HCT116 (cell line): Measurements from ENCODE around the gene EIF4E2. TPM values are rescaled to one million over a fixed set of nuclear protein-coding genes. Genes with fewer than 3 reads are reported as not detected.
A peak's percentile ranks its signal among the peaks of the same experiment; 100 is the strongest.

Experiments used
- ATAC-seq: fragments of 200-7000 bp; cut with Tn5 transposase; 2 replicates; pipeline ENCODE4 v1.9.1; 2020; ENCODE audit warnings: mild to moderate bottlenecking, moderate library complexity
- BruUV-seq: library from RNA; stranded (reverse); fragments of 400-500 nt; replicated peaks from 2 replicates; lab custom pipeline; 2021; lab: Mats Ljungman, UMichigan
- CTCF ChIA-PET: fragments of 300-600 bp; sonication (Branson Sonifier 250); formaldehyde crosslinking; loops from one replicate; lab custom pipeline; 2021; ENCODE audit warnings: antibody characterized with exemption; lab: Charles Lee
- POLR2A ChIA-PET: fragments of 300-600, 350-600 bp; sonication (Branson Sonifier 250); formaldehyde crosslinking; loops from one replicate; lab custom pipeline; 2021; ENCODE audit warnings: antibody characterized with exemption; lab: Charles Lee
- RAD21 ChIA-PET, 2 experiments: fragments of 300-600 bp; sonication (Branson Sonifier 250); formaldehyde crosslinking; loops; one replicate each; lab custom pipeline; 2023; ENCODE audit warnings: low total read pairs in 2 of 2; ENCODE audit not compliant: uncharacterized antibody in 2 of 2, unreplicated experiment in 2 of 2, low non-redundant PET in 1 of 2; lab: Charles Lee
- DNase-seq: peaks from one replicate; pipeline ENCODE4 v3.0.0-alpha.2; 2010; ENCODE audit warnings: low read depth, low spot score
- H2AFZ ChIP-seq: fragments of 200-600 bp; shearing (Covaris generic), sonication (generic); 2 replicates; pipeline ENCODE4 v1.6.1; 2017; ENCODE audit warnings: low read depth, mixed run types, mixed read lengths, antibody characterized with exemption, low read length; ENCODE audit not compliant: poor library complexity, severe bottlenecking
- H3K27ac ChIP-seq: 2 replicates; pipeline ENCODE4 v1.5.1; 2012; ENCODE audit warnings: low read depth, low read length
- H3K27me3 ChIP-seq: fragments of 200-600 bp; sonication (generic); 2 replicates; pipeline ENCODE4 v1.6.1; 2016; ENCODE audit warnings: mixed run types, low read length, mixed read lengths; ENCODE audit not compliant: insufficient read depth
- H3K36me3 ChIP-seq, 2 experiments: fragments of 200-500 bp in 1 of 2; fragments of 200-600 bp in 1 of 2; sonication (Bioruptor generic) in 1 of 2; sonication (generic) in 1 of 2; 2 replicates each; pipeline versions ENCODE4 v1.5.1 to v1.6.1; 2014 to 2016; ENCODE audit warnings: low read length in 2 of 2, inconsistent platforms in 1 of 2, mixed read lengths in 1 of 2, mixed run types in 1 of 2; ENCODE audit not compliant: insufficient read depth in 2 of 2, control insufficient read depth in 1 of 2
- H3K4me1 ChIP-seq, 2 experiments: fragments of 200-600 bp in 1 of 2; sonication (generic) in 1 of 2; 2 replicates each; pipeline versions ENCODE4 v1.5.1 to v1.6.1; 2012 to 2017; ENCODE audit warnings: low read length in 2 of 2, inconsistent platforms in 1 of 2, mild to moderate bottlenecking in 1 of 2, mixed read lengths in 1 of 2, mixed run types in 1 of 2, moderate library complexity in 1 of 2; ENCODE audit not compliant: insufficient read depth in 2 of 2, control insufficient read depth in 1 of 2
- H3K4me2 ChIP-seq: fragments of 200-600 bp; sonication (generic); 2 replicates; pipeline ENCODE4 v1.6.1; 2017; ENCODE audit warnings: mixed run types, low read length, mixed read lengths
- H3K4me3 ChIP-seq, 2 experiments: fragments of 200-600 bp in 1 of 2; sonication (generic) in 1 of 2; replicated peaks in 1 of 2; 2 replicates each; pipeline ENCODE4 v1.5.1; 2011 to 2016; ENCODE audit warnings: low read length in 2 of 2, control low read depth in 1 of 2, low read depth in 1 of 2, mild to moderate bottlenecking in 1 of 2, mixed read lengths in 1 of 2, mixed run types in 1 of 2
- H3K79me2 ChIP-seq: fragments of 200-600 bp; sonication (generic); 2 replicates; pipeline ENCODE4 v1.6.1; 2017; ENCODE audit warnings: mild to moderate bottlenecking, mixed run types, low read length, moderate library complexity, mixed read lengths; ENCODE audit not compliant: insufficient read depth
- H3K9ac ChIP-seq: fragments of 200-600 bp; sonication (generic); 2 replicates; pipeline ENCODE4 v1.6.1; 2016; ENCODE audit warnings: low read length, mixed read lengths
- H3K9me2 ChIP-seq: fragments of 200-600 bp; sonication (generic), shearing (Covaris generic); 2 replicates; pipeline ENCODE4 v1.6.1; 2017; ENCODE audit warnings: mixed run types, mild to moderate bottlenecking, moderate library complexity; ENCODE audit not compliant: insufficient read depth
- H3K9me3 ChIP-seq, 2 experiments: fragments of 200-500 bp in 1 of 2; fragments of 200-600 bp in 1 of 2; sonication (Bioruptor generic) in 1 of 2; sonication (generic) in 1 of 2; 2 replicates each; pipeline ENCODE4 v1.6.1; 2014 to 2017; ENCODE audit warnings: low read length in 2 of 2, mixed read lengths in 2 of 2, inconsistent platforms in 1 of 2, low read depth in 1 of 2, mild to moderate bottlenecking in 1 of 2, mixed run types in 1 of 2, moderate library complexity in 1 of 2; ENCODE audit not compliant: control insufficient read depth in 1 of 2, insufficient read depth in 1 of 2
- H4K20me1 ChIP-seq: fragments of 200-600 bp; sonication (generic), shearing (Covaris generic); 2 replicates; pipeline ENCODE4 v1.6.1; 2017; ENCODE audit warnings: mixed run types, mild to moderate bottlenecking, moderate library complexity; ENCODE audit not compliant: insufficient read depth
- CTCF ChIP-seq, 3 experiments: fragments of 200-600 bp in 1 of 3; sonication (generic) in 1 of 3; IDR thresholded peaks in 2 of 3; conservative IDR thresholded peaks in 1 of 3; 2 replicates each; pipeline ENCODE4 v1.5.1; 2012 to 2017; ENCODE audit warnings: low read depth in 2 of 3, low read length in 2 of 3, antibody characterized with exemption in 1 of 3, borderline replicate concordance in 1 of 3, control low read depth in 1 of 3, mild to moderate bottlenecking in 1 of 3, mixed read lengths in 1 of 3, mixed run types in 1 of 3, moderate library complexity in 1 of 3; ENCODE audit not compliant: insufficient read depth in 1 of 3
- EGR1 ChIP-seq: IDR thresholded peaks from 2 replicates; pipeline ENCODE4 v1.6.1; 2012; ENCODE audit warnings: low read depth
- RAD21 ChIP-seq: IDR thresholded peaks from 2 replicates; pipeline ENCODE4 v1.6.1; 2012; ENCODE audit warnings: low read depth, mild to moderate bottlenecking
- SIN3A ChIP-seq: IDR thresholded peaks from 2 replicates; pipeline ENCODE4 v1.6.1; 2012; ENCODE audit warnings: low read depth
- intact Hi-C: fragments of 100-400 bp; cut with micrococcal nuclease; formaldehyde crosslinking; loops from 2 replicates; pipeline ENCODE4 v1.10.0; 2022
- total RNA-seq: library from RNA; stranded (reverse); gene quantifications from one replicate; pipeline ENCODE4 v1.2.1, GENCODE V29; 2021; ENCODE audit not compliant: unreplicated experiment

Gene EIF4E2
- total RNA-seq, 1 experiment from 2014 or later, result 58.6 TPM

- no peaks in the 10 kb centered on the region for H3K9me3 ChIP-seq
- TF ChIP-seq SIN3A (no peak), RAD21 (peak; percentile 65), CTCF (IDR thresholded peaks at IDR 0.05 in 2 of 3, conservative IDR thresholded peaks at IDR 0.05 in 1 of 3; ENCODE audit: borderline replicate concordance in 1 of 3, insufficient read depth in 1 of 3, low read depth in 2 of 3, low read length in 2 of 3) (peak; percentile 47 to 98 (median 95))
- TF ChIP-seq, all 23 proteins: peak for 2
- POLR2A ChIA-PET, result no interaction called here
- CTCF ChIA-PET, result interaction anchor here (0.9 to 1.4 kb wide), 2 partner anchors 12 to 22 kb away, joined by 4 to 5 read pairs; partner anchors contain the start of gene EFHD1
- Histone ChIP-seq H3K4me2 (no peak overlapping the region), H3K4me1 (no peaks in the 10 kb centered on the region), H3K9me2 (no peaks in the 10 kb centered on the region), H3K36me3 (no peaks in the 10 kb centered on the region), H3K27ac (no peak overlapping the region), H3K9ac (no peak overlapping the region), H3K27me3 (no peaks in the 10 kb centered on the region), H3K79me2 (no peaks in the 10 kb centered on the region), H2AFZ (peak overlapping the region; percentile 11), H3K4me3 (no peak overlapping the region), H4K20me1 (no peaks in the 10 kb centered on the region)
- intact Hi-C loops, result no loop called here
- RAD21 ChIA-PET, result no interaction called here
- peak; percentile 89 for ATAC-seq
- no TSS peak for BruUV-seq
- no peak for DNase-seq
Observed at GRCh38 chr2:232611559-232612218, 61.2 kb downstream of the EIF4E2 start.

DNA sequence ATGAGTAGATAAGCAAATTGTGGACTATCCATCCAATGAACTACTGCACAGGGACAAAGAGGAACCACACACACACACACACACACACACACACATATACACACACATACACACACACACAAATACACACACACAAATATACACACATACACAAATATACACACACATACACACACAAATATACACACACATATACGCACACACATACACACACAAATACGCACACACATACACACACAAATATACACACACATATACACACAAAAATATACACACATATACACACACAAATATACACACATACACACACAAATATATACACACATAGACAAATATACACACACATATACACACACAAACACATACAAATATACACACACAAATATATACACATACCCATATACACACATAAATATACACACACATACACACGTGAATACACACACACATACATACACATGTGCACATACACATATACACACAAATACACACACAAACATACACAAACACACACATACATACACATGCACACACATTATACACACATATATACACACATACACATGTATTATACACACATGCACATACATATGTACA is 63.1 kb downstream of the EIF4E2 start:
- CTCF ChIA-PET, result no interaction called here
- TF ChIP-seq EGR1, result no peak
- TF ChIP-seq, all 23 proteins: peak for 0
- no peak overlapping the region for H3K4me2 ChIP-seq
- H3K27me3 ChIP-seq, result no peaks in the 10 kb centered on the region
- ATAC-seq (no peak), DNase-seq (no peak)
- H3K9me3 ChIP-seq, result no peaks in the 10 kb centered on the region
- H3K79me2 ChIP-seq, result no peaks in the 10 kb centered on the region
- no peak overlapping the region for H3K27ac ChIP-seq
- no peaks in the 10 kb centered on the region for H3K9me2 ChIP-seq
- H3K9ac ChIP-seq, result no peak overlapping the region
- H3K4me1 ChIP-seq, result no peaks in the 10 kb centered on the region
- ChIA-PET RAD21 (no interaction called here), POLR2A (no interaction called here)
- H2AFZ ChIP-seq, result no peak overlapping the region
- BruUV-seq, result no TSS peak
- intact Hi-C loops, result no loop called here
- H4K20me1 ChIP-seq, result no peaks in the 10 kb centered on the region
- no peaks in the 10 kb centered on the region for H3K36me3 ChIP-seq
- H3K4me3 ChIP-seq, result no peak overlapping the region
